ENCODE data around the gene ST3GAL5. TPM values are rescaled to one million over a fixed set of nuclear protein-coding genes. Genes with fewer than 3 reads are reported as not detected.

ST3GAL5 gene
- polyA plus RNA-seq, 1 of the 3 experiments (the other 2 are of a cell fraction) = 37.6 TPM

- Histone ChIP-seq H3K4me1 (ENCODE audit: control insufficient read depth in 1 of 2, insufficient read depth in 2 of 2, low read depth in 1 of 2, low read length in 1 of 2) (0 out of 4 replicates have a peak, but pooled peaks cover 0 to 3% of the 10 kb centered on the region in 2 experiments), H3K9me3 (no peaks in the 10 kb centered on the region), H3K4me3 (ENCODE audit: low read depth in 2 of 2, low read length in 1 of 2) (no peak overlapping the region), H3F3A (replicated peaks; ENCODE audit: insufficient read depth) (peaks cover 6% of the 10 kb centered on the region), H3K9ac (no peak overlapping the region), H3K4me2 (no peak overlapping the region), H2AFZ (ENCODE audit: low read depth) (no peak overlapping the region), H4K20me1 (ENCODE audit: insufficient read depth) (no peaks in the 10 kb centered on the region), H3K9me2 (no peaks in the 10 kb centered on the region), H3K27me3 (ENCODE audit: insufficient read depth) (no peaks in the 10 kb centered on the region), H3K79me2 (ENCODE audit: insufficient read depth) (0 out of 2 replicates have a peak, but pooled peaks cover 4% of the 10 kb centered on the region), H3K36me3 (replicated peaks in 1 of 2; ENCODE audit: control insufficient read depth in 1 of 2, insufficient read depth in 2 of 2, low read length in 1 of 2) (peaks cover 18 to 19% of the 10 kb centered on the region in 2 experiments), H3K27ac (ENCODE audit: low read depth in 2 of 2, low read length in 1 of 2) (no peak overlapping the region)
- no peak for TF ChIP-seq EP300 (IDR thresholded peaks at IDR 0.05; ENCODE audit: borderline replicate concordance in 1 of 2, low read depth in 1 of 2, low read length in 1 of 2)
- no peak for TF ChIP-seq SIN3A (IDR thresholded peaks at IDR 0.05; ENCODE audit: borderline replicate concordance, low read depth, low read length)
- TF ChIP-seq REST (IDR thresholded peaks at IDR 0.05; ENCODE audit: low read depth, low read length) = no peak
- no peak for TF ChIP-seq NFIC (IDR thresholded peaks at IDR 0.05; ENCODE audit: borderline replicate concordance)
- TF ChIP-seq RXRA (IDR thresholded peaks at IDR 0.05; ENCODE audit: borderline replicate concordance, low read depth) = no peak
- TF ChIP-seq MXI1 (IDR thresholded peaks at IDR 0.05; ENCODE audit: low read depth, low read length) = no peak
- TF ChIP-seq USF1 (IDR thresholded peaks at IDR 0.05; ENCODE audit: borderline replicate concordance, low read depth) = no peak
- TF ChIP-seq CTCF (IDR thresholded peaks at IDR 0.05) = no peak
- no peak for DNase-seq
- WGBS (ENCODE audit: low lambda C conversion rate) = 98% methylated on average over 3 of the region's 3 CpGs
- ChIA-PET POLR2A (no interaction called here), CTCF (interaction anchor here (0.9 to 3.4 kb wide), 5 partner anchors 21 to 137 kb away, joined by 3 to 13 read pairs (median 4); partner anchors contain the start of gene ST3GAL5)
Observed at GRCh38 chr2:85866165-85866659, 22.6 kb downstream of the ST3GAL5 start.
